ENCODE results near the gene CLTA. TPM values are rescaled to one million over a fixed set of nuclear protein-coding genes. Genes with fewer than 3 reads are reported as not detected.

CLTA gene
- total RNA-seq, 2 donors from 2014 or later: 210 to 312 TPM

DNA sequence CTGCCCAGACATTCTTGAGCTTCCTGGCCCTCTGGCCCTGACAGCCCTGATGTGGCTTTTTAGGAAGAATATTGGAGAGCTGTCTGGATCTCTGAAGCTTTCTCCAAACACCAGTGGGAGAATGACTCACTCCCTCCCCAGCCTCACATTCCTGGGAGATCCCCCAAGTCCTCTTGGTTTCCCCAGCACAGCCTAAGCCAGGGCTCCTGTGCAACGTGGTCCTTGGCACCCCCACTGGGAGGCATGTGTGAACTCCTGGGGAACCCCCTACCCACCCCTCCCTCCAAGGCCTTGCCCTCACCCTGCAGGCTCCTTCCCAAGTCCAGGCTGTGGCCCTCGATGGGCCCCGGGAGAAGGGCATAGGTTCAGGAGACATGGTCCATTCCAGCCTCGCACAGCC is 41.5 kb upstream of the CLTA start:
- DNase-seq: no peak
- Histone ChIP-seq H3K27me3 (no peaks in the 10 kb centered on the region), H3K36me3 (no peaks in the 10 kb centered on the region), H3K9ac (ENCODE audit: low read depth in 2 of 2, low read length in 2 of 2) (peak overlapping the region in 1 of 2 donors; percentile 34), H3K4me3 (no peak overlapping the region), H3K27ac (peak overlapping the region; percentile 77), H3K9me3 (no peaks in the 10 kb centered on the region), H3K4me1 (peaks cover 4% of the 10 kb centered on the region)
- TF ChIP-seq CTCF (IDR thresholded peaks at IDR 0.05): no peak
- intact Hi-C loops (cut with DNase I): no loop called here

GRCh38 chr9:36150574-36151315 is 40.0 kb upstream of the CLTA start:
- no peaks in the 10 kb centered on the region for H3K9me3 ChIP-seq
- intact Hi-C loops (cut with DNase I): no loop called here
- H3K36me3 ChIP-seq: no peaks in the 10 kb centered on the region
- H3K4me3 ChIP-seq: no peak overlapping the region
- no peaks in the 10 kb centered on the region for H3K27me3 ChIP-seq
- TF ChIP-seq CTCF (IDR thresholded peaks at IDR 0.05): no peak
- DNase-seq: no peak
- peaks cover 4% of the 10 kb centered on the region for H3K4me1 ChIP-seq
- H3K9ac ChIP-seq (ENCODE audit: low read depth in 2 of 2, low read length in 2 of 2): peak overlapping the region in 1 of 2 donors; percentile 6
- H3K27ac ChIP-seq: peak overlapping the region; percentile 35

DNA sequence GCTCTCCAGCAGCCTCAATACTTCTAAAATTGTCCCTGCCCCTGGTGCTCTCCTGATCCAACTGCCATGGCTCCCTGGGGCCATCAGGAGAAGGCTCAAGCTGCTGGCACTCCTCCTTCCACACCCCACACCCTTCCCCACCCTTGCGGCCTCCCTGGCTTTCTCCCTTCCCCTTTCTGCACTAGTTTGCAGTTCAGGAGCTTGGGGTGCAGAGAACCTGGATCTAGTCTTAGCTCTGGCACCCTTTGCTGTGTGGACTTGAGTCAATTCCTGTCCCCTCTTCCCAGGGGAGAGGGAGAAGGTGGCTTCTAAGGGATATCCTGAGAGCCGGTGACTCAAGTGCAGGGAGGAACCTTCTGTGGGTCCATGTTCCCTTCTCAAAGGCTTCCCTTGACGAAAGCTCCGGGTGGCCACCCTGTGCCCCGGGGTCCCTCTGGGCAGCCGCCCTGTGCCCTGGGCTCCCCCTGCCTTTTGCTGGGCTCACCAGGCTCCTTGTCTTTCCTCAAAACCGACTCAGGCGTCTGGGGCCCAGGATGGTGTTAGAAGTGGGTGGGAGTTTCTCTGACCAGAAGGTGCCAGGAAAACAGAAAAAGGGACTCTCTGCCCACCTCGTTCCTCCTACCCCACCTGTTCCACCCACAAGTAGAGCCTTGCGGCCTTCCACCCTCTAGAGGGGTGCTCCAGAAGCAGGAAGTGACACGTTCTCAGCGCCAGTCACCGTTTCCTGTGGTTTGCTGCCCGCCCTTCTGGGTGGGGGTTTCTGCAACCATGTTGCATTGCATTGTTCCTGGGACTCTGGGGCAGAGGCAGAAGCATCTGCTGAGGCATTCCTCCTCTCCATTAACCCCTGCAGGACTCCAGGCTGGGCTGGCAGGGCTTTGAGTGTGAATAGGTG is 39.2 kb upstream of the CLTA start:
- no peak for TF ChIP-seq CTCF (IDR thresholded peaks at IDR 0.05)
- Histone ChIP-seq H3K9ac (ENCODE audit: low read depth in 2 of 2, low read length in 2 of 2) (peak overlapping the region in 1 of 2 donors; percentile 58), H3K4me1 (peaks cover 4% of the 10 kb centered on the region), H3K27me3 (no peaks in the 10 kb centered on the region), H3K36me3 (no peaks in the 10 kb centered on the region), H3K4me3 (no peak overlapping the region), H3K9me3 (no peaks in the 10 kb centered on the region), H3K27ac (peak overlapping the region; percentile 35)
- peak; percentile 57 for DNase-seq
- intact Hi-C loops (cut with DNase I): no loop called here

DNA sequence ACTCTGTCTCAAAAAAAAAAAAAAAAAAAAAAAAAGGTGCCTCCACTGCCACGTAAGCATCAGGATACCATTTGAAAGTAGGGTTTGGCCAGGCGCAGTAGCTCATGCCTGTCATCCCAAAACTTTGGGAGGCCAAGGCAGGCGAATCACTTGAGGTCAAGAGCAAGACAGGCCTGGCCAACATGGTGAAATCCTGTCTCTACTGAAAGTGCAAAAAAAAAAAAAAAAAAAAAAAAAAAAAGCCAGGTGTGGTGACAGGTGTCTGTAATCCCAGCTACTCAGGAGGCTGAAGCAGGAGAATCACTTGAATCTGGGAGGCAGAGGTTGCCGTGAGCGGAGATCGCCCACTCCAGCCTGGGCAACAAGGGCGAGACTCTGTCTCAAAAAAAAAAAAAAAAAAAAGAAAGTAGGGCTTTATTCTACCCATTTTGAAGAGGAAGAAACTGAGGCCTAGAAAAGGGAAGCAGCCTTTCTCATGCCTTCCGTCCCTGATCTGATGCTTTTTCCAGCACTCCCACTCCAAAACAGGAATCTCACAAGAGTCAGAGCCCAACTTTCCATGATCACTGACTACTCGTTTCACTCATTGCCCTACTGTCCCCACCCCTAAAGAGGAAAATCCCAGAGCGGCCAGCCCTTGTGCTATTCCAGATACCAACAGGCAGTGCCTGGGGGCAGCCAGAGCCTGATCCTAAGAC is 37.8 kb upstream of the CLTA start:
- no peak for DNase-seq
- Histone ChIP-seq H3K9me3 (no peaks in the 10 kb centered on the region), H3K9ac (ENCODE audit: low read depth in 2 of 2, low read length in 2 of 2) (no peak overlapping the region), H3K4me1 (peaks cover 4% of the 10 kb centered on the region), H3K36me3 (no peaks in the 10 kb centered on the region), H3K27ac (no peak overlapping the region), H3K4me3 (no peak overlapping the region), H3K27me3 (no peaks in the 10 kb centered on the region)
- no peak for TF ChIP-seq CTCF (IDR thresholded peaks at IDR 0.05)
- intact Hi-C loops (cut with DNase I): no loop called here

DNA sequence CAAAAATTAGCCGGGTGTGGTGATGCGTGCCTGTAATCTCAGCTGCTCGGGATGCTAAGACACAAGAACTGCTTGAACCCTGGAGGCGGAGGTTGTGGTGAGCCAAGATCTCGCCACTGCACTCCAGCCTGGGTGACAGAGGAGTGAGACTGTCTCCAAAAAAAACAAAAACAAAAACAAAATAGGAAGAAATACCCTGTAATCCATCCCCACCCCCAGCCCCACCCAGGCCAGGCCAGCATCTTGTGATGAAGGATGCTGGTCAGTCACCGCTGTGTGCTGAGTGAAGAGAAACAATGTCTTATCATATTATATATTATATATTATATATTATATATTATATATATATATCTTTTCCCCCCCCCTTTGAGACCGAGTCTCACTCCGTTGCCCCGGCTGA is 37.0 kb upstream of the CLTA start:
- Histone ChIP-seq H3K9ac (ENCODE audit: low read depth in 2 of 2, low read length in 2 of 2) (no peak overlapping the region), H3K4me1 (no peaks in the 10 kb centered on the region), H3K36me3 (no peaks in the 10 kb centered on the region), H3K4me3 (no peak overlapping the region), H3K9me3 (no peaks in the 10 kb centered on the region), H3K27ac (peak overlapping the region; percentile 16), H3K27me3 (no peaks in the 10 kb centered on the region)
- intact Hi-C loops (cut with DNase I): no loop called here
- TF ChIP-seq CTCF (IDR thresholded peaks at IDR 0.05): no peak
- no peak for DNase-seq
